AG10803 (cell line): ENCODE measurements around the gene BIRC3.

Experiments used
- DNase-seq: peaks from one replicate; pipeline ENCODE4 v3.0.0; 2010; ENCODE audit warnings: low read depth
- H3K4me3 ChIP-seq: 2 replicates; pipeline ENCODE4 v1.5.1; 2011; ENCODE audit warnings: mild to moderate bottlenecking, low read length, control low read depth
- TF ChIP-seq, protein P1 (sequence below): conservative IDR thresholded peaks from 2 replicates; pipeline ENCODE4 v1.5.1; 2011; ENCODE audit warnings: mild to moderate bottlenecking, low read length, control low read depth, inconsistent platforms

The BIRC3 gene

GRCh38 chr11:102317768-102318103 is 452 bp downstream of the BIRC3 start:
- peak overlapping the region; percentile 69 for H3K4me3 ChIP-seq

DNA sequence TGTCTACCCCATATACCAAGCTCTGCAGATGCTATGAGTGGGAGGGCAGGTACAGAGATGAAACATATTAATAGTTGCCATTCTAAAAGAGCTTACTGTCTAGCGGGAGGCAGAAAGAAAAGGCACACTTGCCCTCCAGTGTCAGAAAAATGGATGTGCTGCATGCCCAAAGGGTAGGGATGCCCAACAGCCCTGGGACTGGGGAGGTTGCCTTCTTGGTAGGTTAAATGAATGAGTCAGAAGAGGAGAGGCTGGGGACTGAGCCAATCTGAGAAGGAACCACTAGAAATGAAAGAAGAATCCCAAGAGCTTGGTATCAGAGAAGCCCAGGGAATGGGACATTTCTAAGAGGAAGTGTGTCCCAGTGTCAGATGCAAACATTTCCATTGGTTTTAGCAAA is 1.2 kb downstream of the BIRC3 start:
- TF ChIP-seq, protein P1, sequence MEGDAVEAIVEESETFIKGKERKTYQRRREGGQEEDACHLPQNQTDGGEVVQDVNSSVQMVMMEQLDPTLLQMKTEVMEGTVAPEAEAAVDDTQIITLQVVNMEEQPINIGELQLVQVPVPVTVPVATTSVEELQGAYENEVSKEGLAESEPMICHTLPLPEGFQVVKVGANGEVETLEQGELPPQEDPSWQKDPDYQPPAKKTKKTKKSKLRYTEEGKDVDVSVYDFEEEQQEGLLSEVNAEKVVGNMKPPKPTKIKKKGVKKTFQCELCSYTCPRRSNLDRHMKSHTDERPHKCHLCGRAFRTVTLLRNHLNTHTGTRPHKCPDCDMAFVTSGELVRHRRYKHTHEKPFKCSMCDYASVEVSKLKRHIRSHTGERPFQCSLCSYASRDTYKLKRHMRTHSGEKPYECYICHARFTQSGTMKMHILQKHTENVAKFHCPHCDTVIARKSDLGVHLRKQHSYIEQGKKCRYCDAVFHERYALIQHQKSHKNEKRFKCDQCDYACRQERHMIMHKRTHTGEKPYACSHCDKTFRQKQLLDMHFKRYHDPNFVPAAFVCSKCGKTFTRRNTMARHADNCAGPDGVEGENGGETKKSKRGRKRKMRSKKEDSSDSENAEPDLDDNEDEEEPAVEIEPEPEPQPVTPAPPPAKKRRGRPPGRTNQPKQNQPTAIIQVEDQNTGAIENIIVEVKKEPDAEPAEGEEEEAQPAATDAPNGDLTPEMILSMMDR = no peak
- H3K4me3 ChIP-seq = no peak overlapping the region
- DNase-seq = no peak

More at GRCh38 chr11:102317768-102318103, 452 bp downstream of the BIRC3 start:
- no peak for DNase-seq
- TF ChIP-seq, protein P1 = no peak

GRCh38 chr11:102319544-102319943 is 2.3 kb downstream of the BIRC3 start:
- H3K4me3 ChIP-seq = no peak overlapping the region
- DNase-seq = no peak
- TF ChIP-seq, protein P1 = no peak

DNA sequence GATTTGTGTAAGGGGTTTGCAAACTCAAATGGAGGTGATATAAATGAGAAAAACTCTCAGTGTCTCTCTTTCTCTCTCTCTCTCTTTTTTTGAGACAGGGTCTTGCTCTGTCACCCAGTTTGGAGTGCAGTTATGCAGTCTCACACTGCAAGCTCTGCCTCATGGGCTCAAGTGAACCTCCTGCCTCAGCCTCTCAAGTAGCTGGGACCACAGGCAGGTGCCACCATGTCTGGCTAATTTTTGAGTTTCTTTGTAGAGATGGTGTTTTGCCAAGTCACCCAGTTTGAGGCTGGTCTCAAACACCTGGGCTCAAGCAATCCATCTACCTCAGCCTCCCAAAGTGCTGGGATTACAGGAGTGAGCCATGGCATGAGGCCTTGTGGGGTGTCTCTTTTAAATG is 2.9 kb downstream of the BIRC3 start:
- TF ChIP-seq, protein P1 = no peak
- H3K4me3 ChIP-seq = no peak overlapping the region

GRCh38 chr11:102320679-102321078 is 3.4 kb downstream of the BIRC3 start:
- DNase-seq = no peak
- TF ChIP-seq, protein P1 = no peak
- no peak overlapping the region for H3K4me3 ChIP-seq

More for the DNA sequence above, 2.9 kb downstream of the BIRC3 start:
- DNase-seq = no peak

DNA sequence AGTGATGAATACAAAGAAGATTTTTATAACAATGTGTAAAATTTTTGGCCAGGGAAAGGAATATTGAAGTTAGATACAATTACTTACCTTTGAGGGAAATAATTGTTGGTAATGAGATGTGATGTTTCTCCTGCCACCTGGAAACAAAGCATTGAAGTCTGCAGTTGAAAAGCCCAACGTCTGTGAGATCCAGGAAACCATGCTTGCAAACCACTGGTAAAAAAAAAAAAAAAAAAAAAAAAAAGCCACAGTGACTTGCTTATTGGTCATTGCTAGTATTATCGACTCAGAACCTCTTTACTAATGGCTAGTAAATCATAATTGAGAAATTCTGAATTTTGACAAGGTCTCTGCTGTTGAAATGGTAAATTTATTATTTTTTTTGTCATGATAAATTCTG is 5.3 kb downstream of the BIRC3 start:
- no peak overlapping the region for H3K4me3 ChIP-seq
- TF ChIP-seq, protein P1 = no peak
- DNase-seq = no peak

DNA sequence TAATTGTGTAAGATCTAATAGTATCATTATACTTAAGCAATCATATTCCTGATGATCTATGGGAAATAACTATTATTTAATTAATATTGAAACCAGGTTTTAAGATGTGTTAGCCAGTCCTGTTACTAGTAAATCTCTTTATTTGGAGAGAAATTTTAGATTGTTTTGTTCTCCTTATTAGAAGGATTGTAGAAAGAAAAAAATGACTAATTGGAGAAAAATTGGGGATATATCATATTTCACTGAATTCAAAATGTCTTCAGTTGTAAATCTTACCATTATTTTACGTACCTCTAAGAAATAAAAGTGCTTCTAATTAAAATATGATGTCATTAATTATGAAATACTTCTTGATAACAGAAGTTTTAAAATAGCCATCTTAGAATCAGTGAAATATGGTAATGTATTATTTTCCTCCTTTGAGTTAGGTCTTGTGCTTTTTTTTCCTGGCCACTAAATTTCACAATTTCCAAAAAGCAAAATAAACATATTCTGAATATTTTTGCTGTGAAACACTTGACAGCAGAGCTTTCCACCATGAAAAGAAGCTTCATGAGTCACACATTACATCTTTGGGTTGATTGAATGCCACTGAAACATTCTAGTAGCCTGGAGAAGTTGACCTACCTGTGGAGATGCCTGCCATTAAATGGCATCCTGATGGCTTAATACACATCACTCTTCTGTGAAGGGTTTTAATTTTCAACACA is 6.4 kb downstream of the BIRC3 start:
- TF ChIP-seq, protein P1 = no peak
- no peak overlapping the region for H3K4me3 ChIP-seq
- peak; percentile 78 for DNase-seq
